GM21381 (cell line): ENCODE measurements around the gene CCDC137.

ENCODE experiments used
- ATAC-seq: cut with Tn5 transposase; IDR thresholded peaks from one replicate; pipeline ENCODE4 v1.9.1; 2021; ENCODE audit warnings: mild to moderate bottlenecking, moderate library complexity; ENCODE audit not compliant: unreplicated experiment

CCDC137 gene

DNA sequence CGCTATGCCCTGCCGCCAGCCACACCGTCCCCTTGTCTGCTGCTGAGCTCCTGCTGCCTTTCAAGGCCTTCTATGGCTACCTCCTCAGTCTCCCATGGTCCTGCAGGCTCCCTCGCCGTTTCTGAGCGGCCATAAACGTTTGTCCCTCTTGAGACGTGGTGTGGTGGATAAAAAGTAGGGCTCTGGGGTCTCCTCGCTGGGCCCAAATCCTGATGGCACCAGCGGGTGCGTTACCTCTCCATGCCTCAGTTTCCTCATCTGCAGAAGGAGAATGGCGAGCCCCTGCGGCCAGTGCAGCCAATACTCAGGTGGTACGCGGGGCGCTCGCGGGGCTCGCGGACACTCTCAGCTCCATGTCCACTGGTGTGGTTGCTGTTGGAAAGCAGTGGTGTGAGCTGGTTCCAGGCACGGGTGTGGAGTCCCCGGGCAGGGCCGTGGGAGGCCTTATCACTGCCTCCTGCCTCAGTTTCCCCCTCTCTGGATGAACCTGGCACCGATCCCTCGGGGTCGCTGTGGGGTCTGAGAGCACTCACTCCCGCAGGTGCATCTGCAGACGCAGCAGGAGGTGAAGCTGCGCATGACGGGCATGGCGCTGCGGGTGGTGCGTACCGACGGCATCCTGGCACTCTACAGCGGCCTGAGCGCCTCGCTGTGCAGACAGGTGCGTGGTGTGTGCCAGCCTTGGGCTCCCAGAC is 48.0 kb downstream of the CCDC137 start:
- ATAC-seq = no peak

- ATAC-seq = no peak
Measured at GRCh38 chr17:81715107-81715871, 48.8 kb downstream of the CCDC137 start.

DNA sequence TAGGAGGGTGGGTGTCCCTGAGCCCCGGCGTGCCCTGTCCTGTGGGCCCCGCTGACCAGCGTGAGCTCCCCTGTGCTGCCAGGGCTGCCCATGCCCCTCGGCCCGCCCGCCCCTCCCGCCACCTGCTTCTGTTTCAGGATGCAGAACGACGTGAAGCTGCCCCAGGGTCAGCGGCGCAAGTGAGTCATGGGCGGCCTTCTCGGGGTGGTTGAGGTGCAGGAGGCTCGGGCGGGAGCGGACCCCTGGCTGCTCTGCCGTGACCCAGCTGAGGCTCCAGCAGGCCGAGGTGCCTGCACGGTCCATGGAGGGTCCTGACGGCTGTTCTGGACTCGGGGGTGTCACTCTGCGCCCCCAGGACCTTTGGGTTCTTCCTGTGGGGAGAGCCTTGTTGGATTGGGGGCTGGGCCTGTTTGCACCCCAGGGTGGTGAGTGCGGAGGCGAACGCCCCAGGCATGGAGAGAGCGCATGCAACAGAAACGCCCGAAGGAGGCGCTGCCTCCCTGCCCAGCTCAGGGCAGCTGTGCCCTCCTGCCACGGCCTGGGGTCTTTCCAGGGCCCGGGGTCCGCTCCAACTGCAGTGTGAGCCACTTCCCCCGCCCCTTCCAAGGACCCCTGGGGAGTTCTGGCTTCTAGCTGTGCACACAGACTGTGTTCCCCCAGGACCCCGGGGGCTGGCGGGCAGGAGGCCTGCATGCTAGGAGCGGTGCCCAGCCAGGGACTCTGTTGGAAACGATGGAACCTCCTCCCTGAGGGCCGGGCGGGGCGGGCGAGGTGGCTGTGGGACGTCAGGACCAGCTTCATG is 49.5 kb downstream of the CCDC137 start:
- no peak for ATAC-seq

GRCh38 chr17:81716674-81716996 is 50.1 kb downstream of the CCDC137 start:
- ATAC-seq = no peak

- ATAC-seq = no peak
Measured at GRCh38 chr17:81717049-81717765, 50.7 kb downstream of the CCDC137 start.

GRCh38 chr17:81717766-81718089 is 51.2 kb downstream of the CCDC137 start:
- ATAC-seq = no peak

DNA sequence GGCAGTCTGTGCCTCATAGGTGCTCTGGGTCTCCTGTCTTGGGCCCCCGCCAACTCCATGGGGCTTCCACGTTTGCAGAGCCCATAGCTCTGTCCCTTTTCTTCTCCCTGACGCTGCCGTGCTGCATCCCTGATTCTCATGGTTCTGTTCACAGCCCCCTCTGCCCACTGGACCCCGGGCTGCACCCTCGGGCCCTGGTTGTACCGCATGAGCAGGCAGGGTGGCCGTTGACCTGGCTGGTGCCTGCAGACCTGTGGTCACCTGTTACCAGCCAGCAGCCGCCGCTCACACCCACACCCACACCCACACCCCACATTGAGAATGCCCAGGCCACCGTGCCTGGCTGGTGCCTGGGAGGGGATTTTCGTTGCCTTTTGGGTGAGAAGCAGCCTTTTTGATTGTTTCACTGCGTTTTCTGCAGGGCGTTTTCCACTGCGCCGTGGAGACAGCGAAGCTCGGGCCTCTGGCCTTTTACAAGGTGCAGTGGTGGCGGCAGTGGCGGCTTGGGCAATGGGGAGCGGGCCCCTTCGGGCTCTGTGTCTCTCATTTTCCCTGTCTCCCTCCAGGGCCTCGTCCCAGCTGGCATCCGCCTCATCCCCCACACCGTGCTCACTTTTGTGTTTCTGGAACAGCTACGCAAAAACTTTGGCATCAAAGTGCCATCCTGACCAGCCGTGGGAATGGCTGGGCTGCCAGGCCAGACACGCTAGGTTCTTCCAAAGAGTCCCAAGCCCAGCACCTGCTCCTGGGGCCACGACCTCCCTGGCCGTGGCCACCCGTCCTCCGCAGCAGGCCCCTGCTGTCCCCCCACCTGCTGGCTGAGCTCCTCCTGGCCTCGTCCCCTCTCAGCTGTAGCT is 53.1 kb downstream of the CCDC137 start:
- ATAC-seq = no peak

- ATAC-seq = no peak
Measured at GRCh38 chr17:81720267-81721071, 53.9 kb downstream of the CCDC137 start.

DNA sequence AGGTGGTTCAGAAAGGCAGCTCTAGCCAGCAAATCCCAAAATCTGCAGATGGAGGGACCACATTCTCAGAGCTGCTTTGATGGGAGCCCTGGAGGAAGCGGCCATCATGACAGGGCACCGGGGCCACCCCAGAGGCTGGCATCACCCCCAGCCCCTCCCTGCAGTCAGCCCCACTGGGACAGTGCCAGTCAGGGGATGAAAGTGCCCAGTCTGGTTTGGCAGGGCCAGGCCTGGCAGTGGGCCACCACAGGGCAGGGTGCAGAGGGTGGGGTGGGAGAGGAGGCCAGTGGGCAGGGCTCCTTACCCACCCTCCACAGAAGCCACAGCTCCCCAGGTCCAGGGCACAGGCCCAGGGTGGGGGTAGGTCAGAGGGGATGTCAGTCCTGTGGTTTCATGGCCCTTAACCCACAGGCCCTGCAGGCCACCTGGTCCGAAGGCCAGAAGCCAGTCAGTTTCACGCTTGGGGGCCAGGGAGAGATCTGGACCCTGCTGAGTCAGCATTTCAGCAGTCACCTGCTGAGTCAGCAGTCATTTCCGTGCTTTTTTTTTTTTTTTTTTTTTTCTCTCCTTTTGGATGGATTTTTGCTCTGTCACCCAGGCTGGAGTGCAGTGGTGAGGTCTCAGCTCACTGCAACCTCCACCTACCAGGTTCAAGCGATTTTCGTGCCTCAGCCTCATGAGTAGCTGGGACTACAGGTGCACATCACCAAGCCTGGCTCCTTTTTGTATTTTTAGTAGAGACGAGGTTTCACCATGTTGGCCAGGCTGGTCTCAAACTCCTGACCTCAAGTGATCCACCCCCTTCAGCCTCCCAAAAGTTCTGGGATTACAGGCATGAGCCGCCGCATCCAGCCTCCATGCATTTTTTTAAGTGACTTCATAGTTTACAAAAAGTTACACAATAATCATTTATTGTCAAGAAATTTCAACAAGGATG is 55.9 kb downstream of the CCDC137 start:
- ATAC-seq = no peak
